GM23248 (cell line): ENCODE data around the gene TBX1. TPM values are rescaled to one million over a fixed set of nuclear protein-coding genes. Genes with fewer than 3 reads are reported as not detected.

ENCODE experiments used
- DNase-seq: peaks from one replicate; pipeline ENCODE4 v3.0.0-alpha.2; 2015
- H2AFZ ChIP-seq: fragments of 200-600 bp; sonication (generic); 2 replicates; pipeline ENCODE4 v1.6.1; 2016; ENCODE audit warnings: antibody characterized with exemption
- H3F3A ChIP-seq: fragments of 200-600 bp; sonication (generic); 2 replicates; pipeline ENCODE4 v1.6.1; 2016; ENCODE audit warnings: mild to moderate bottlenecking, antibody characterized with exemption, mixed run types; ENCODE audit not compliant: insufficient read depth
- H3K27ac ChIP-seq: fragments of 200-600 bp; sonication (generic); 2 replicates; pipeline ENCODE4 v1.5.1; 2016; ENCODE audit warnings: mild to moderate bottlenecking
- H3K27me3 ChIP-seq: fragments of 200-600 bp; sonication (generic); replicated peaks from 2 replicates; pipeline ENCODE4 v1.6.1; 2016; ENCODE audit warnings: mild to moderate bottlenecking; ENCODE audit not compliant: insufficient read depth
- H3K36me3 ChIP-seq: fragments of 200-600 bp; sonication (generic); 2 replicates; pipeline ENCODE4 v1.6.1; 2016; ENCODE audit warnings: low read depth, mild to moderate bottlenecking
- H3K4me1 ChIP-seq: fragments of 200-600 bp; sonication (generic); 2 replicates; pipeline ENCODE4 v1.6.1; 2016; ENCODE audit warnings: mild to moderate bottlenecking; ENCODE audit not compliant: insufficient read depth
- H3K4me2 ChIP-seq: fragments of 200-600 bp; sonication (generic); one replicate; pipeline ENCODE4 v1.6.1; 2016; ENCODE audit warnings: mild to moderate bottlenecking; ENCODE audit not compliant: unreplicated experiment
- H3K4me3 ChIP-seq: fragments of 200-600 bp; sonication (generic); 2 replicates; pipeline ENCODE4 v1.5.1; 2016; ENCODE audit warnings: mild to moderate bottlenecking
- H3K79me2 ChIP-seq: fragments of 200-600 bp; sonication (generic); 2 replicates; pipeline ENCODE4 v1.6.1; 2016; ENCODE audit warnings: mild to moderate bottlenecking; ENCODE audit not compliant: insufficient read depth
- H3K9ac ChIP-seq: fragments of 200-600 bp; sonication (generic); 2 replicates; pipeline ENCODE4 v1.6.1; 2016; ENCODE audit warnings: mild to moderate bottlenecking
- H3K9me2 ChIP-seq: fragments of 200-600 bp; sonication (generic); 2 replicates; pipeline ENCODE4 v1.6.1; 2016; ENCODE audit warnings: mixed run types, mild to moderate bottlenecking, moderate library complexity; ENCODE audit not compliant: insufficient read depth
- H3K9me3 ChIP-seq: fragments of 200-600 bp; sonication (generic); one replicate; pipeline ENCODE4 v1.6.1; 2017; ENCODE audit warnings: low read depth
- H4K20me1 ChIP-seq: fragments of 200-600 bp; sonication (generic); 2 replicates; pipeline ENCODE4 v1.6.0; 2016; ENCODE audit not compliant: insufficient read depth
- EZH2 ChIP-seq: fragments of 200-600 bp; sonication (generic); IDR thresholded peaks from 2 replicates; pipeline ENCODE4 v1.6.1; 2018; ENCODE audit warnings: antibody characterized with exemption, mild to moderate bottlenecking; ENCODE audit not compliant: insufficient read depth, poor library complexity, severe bottlenecking
- EZH2phosphoT487 ChIP-seq: fragments of 200-600 bp; sonication (generic); IDR thresholded peaks from 2 replicates; pipeline ENCODE4 v1.6.1; 2018; ENCODE audit warnings: antibody characterized with exemption, moderate library complexity, mild to moderate bottlenecking, low read depth; ENCODE audit not compliant: insufficient read depth
- WGBS, 2 experiments: methylation state at CpG; one replicate each; pipeline ENCODE4 v1.1.6; 2015 to 2017; ENCODE audit warnings: low lambda C conversion rate in 2 of 2, low coverage in 1 of 2; ENCODE audit errors: missing lambda C conversion rate in 2 of 2; 5-methylcytosine and 5-hydroxymethylcytosine counted together
- in situ Hi-C: fragments of 300-500 bp; cut with MboI; formaldehyde crosslinking; loops from 2 replicates; pipeline ENCODE4 v1.15.0; 2020
- polyA plus RNA-seq: library from polyadenylated mRNA; unstranded; fragments of >200 nt; fragmentation: Nextera tagmentation; extraction: Ambion mirVana; gene quantifications from 2 replicates; pipeline ENCODE4 v1.2.1, GENCODE V29; 2016
- total RNA-seq: library from RNA; depleted of rRNA; stranded (reverse); fragments of >200 nt; shearing (Covaris generic); gene quantifications from 2 replicates; pipeline ENCODE4 v1.2.3, GENCODE V29; 2014

Gene TBX1
- total and polyA plus RNA-seq, 2 experiments from 2014 or later = 2.8 to 4.6 TPM

DNA sequence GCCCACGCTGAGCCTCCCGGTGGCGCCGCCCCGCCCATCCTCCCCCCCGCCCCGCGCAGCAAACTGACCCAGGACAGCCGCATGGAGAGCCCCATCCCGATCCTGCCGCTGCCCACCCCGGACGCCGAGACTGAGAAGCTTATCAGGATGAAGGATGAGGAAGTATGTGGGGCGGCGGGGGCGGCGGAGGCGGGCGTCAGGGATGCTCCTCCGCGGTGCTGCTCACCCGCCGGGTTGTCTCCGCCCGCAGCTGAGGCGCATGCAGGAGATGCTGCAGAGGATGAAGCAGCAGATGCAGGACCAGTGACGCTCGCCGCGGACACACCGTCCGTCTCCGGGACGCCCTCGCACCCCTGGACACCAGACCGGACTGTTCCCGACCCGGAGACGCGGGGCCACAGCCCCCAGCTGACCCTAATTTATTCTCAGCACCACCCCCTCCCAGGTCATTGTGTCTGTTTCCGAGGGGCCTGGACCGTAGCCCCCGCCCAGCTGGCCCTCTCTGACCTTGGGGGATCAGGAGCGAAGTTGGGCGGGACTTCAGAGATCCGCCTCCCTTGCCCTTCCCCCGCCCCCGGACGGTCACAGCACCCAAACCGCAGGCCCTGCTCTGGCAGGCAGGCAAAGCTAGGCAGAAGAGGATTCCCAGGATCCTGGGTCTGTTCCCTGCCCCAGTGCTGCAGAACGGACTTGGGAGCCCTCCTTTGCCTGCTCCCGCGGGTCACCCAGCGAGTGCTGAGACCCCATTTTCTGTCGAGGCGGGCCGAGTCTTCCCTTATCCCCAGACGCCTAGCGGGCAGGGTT is 38.2 kb upstream of the TBX1 start:
- H3K27me3 ChIP-seq = no peaks in the 10 kb centered on the region
- H3F3A ChIP-seq = no peaks in the 10 kb centered on the region
- no peaks in the 10 kb centered on the region for H3K4me1 ChIP-seq
- no peak overlapping the region for H3K27ac ChIP-seq
- H3K4me2 ChIP-seq = no peak overlapping the region
- H3K9me2 ChIP-seq = no peaks in the 10 kb centered on the region
- H3K36me3 ChIP-seq = no peaks in the 10 kb centered on the region
- H2AFZ ChIP-seq = no peak overlapping the region
- no peaks in the 10 kb centered on the region for H3K79me2 ChIP-seq
- in situ Hi-C loops = no loop called here
- H3K4me3 ChIP-seq = no peak overlapping the region
- H3K9ac ChIP-seq = no peak overlapping the region
- H3K9me3 ChIP-seq = no peaks in the 10 kb centered on the region
- TF ChIP-seq EZH2 (no peak), EZH2phosphoT487 (no peak)
- 95 to 96% methylated on average over 38 to 60 of the region's 60 CpGs for WGBS, 2 experiments
- no peaks in the 10 kb centered on the region for H4K20me1 ChIP-seq
- no peak for DNase-seq

- H3K27me3 ChIP-seq = no peaks in the 10 kb centered on the region
- 93 to 94% methylated on average over 8 to 15 of the region's 15 CpGs for WGBS, 2 experiments
- no peaks in the 10 kb centered on the region for H3K9me3 ChIP-seq
- no peaks in the 10 kb centered on the region for H4K20me1 ChIP-seq
- TF ChIP-seq EZH2phosphoT487 (no peak), EZH2 (no peak)
- H3K9me2 ChIP-seq = no peaks in the 10 kb centered on the region
- H3K4me1 ChIP-seq = no peaks in the 10 kb centered on the region
- in situ Hi-C loops = no loop called here
- no peaks in the 10 kb centered on the region for H3K36me3 ChIP-seq
- no peaks in the 10 kb centered on the region for H3F3A ChIP-seq
- no peak for DNase-seq
- H3K4me3 ChIP-seq = no peak overlapping the region
- no peaks in the 10 kb centered on the region for H3K79me2 ChIP-seq
- no peak overlapping the region for H3K4me2 ChIP-seq
- H3K9ac ChIP-seq = no peak overlapping the region
- H3K27ac ChIP-seq = no peak overlapping the region
- no peak overlapping the region for H2AFZ ChIP-seq
Observed at GRCh38 chr22:19722982-19723231, 37.7 kb upstream of the TBX1 start.

- DNase-seq = no peak
- Histone ChIP-seq H3K79me2 (no peaks in the 10 kb centered on the region), H3K9me3 (no peaks in the 10 kb centered on the region), H3F3A (no peaks in the 10 kb centered on the region), H3K4me2 (no peak within 1 kb of the TSS), H2AFZ (no peak within 1 kb of the TSS), H4K20me1 (no peaks in the 10 kb centered on the region), H3K9me2 (no peaks in the 10 kb centered on the region), H3K4me1 (no peaks in the 10 kb centered on the region), H3K9ac (no peak within 1 kb of the TSS), H3K4me3 (no peak within 1 kb of the TSS), H3K27ac (no peak within 1 kb of the TSS), H3K27me3 (no peaks in the 10 kb centered on the region), H3K36me3 (no peaks in the 10 kb centered on the region)
- no peak for TF ChIP-seq EZH2phosphoT487
- TF ChIP-seq EZH2 = no peak
- in situ Hi-C loops = no loop called here
- WGBS, 2 experiments = 96 to 97% methylated on average over 49 to 78 of the region's 80 CpGs
Observed at GRCh38 chr22:19723232-19723982, 37.2 kb upstream of the TBX1 start, which contains the start of gene GP1BB. TSS of gene GP1BB (plus strand) at chr22:19723539. CDS start at chr22:19723570, 31 bp downstream.

- Histone ChIP-seq H2AFZ (no peak overlapping the region), H3K79me2 (no peaks in the 10 kb centered on the region), H3K9ac (no peak overlapping the region), H3K4me2 (no peak overlapping the region), H4K20me1 (no peaks in the 10 kb centered on the region), H3K27me3 (no peaks in the 10 kb centered on the region), H3K4me1 (no peaks in the 10 kb centered on the region), H3K4me3 (no peak overlapping the region), H3K36me3 (no peaks in the 10 kb centered on the region), H3K9me2 (no peaks in the 10 kb centered on the region), H3K27ac (no peak overlapping the region), H3K9me3 (no peaks in the 10 kb centered on the region), H3F3A (no peaks in the 10 kb centered on the region)
- TF ChIP-seq EZH2 (no peak), EZH2phosphoT487 (no peak)
- in situ Hi-C loops = no loop called here
- 90 to 92% methylated on average over 68 to 88 of the region's 89 CpGs for WGBS, 2 experiments
- no peak for DNase-seq
Observed at GRCh38 chr22:19723983-19724827, 36.4 kb upstream of the TBX1 start.
